ENCODE results near the gene TBC1D22B.

Gene TBC1D22B

GRCh38 chr6:37368961-37369320, 111.4 kb downstream of the TBC1D22B start:
- H3F3A ChIP-seq (ENCODE audit: control insufficient read depth, insufficient read depth) = no peaks in the 10 kb centered on the region; the same call in 1 of the 2 replicates
- H3K27me3 ChIP-seq (ENCODE audit: control insufficient read depth, low read length) = no peaks in the 10 kb centered on the region
- no peak overlapping the region for H3K27ac ChIP-seq (ENCODE audit: low read depth, low read length)
- H3K9me3 ChIP-seq (ENCODE audit: control insufficient read depth, insufficient read depth, low read length) = no peaks in the 10 kb centered on the region
- no peak overlapping the region for H3K4me2 ChIP-seq (ENCODE audit: low read length)
- H3K4me1 ChIP-seq (ENCODE audit: control insufficient read depth, low read length) = peaks cover 22% of the 10 kb centered on the region
- H3K9me2 ChIP-seq (replicated peaks; ENCODE audit: control insufficient read depth, low read length) = no peaks in the 10 kb centered on the region
- peaks cover 4% of the 10 kb centered on the region for H3K79me2 ChIP-seq (ENCODE audit: control insufficient read depth, low read length)
- peaks cover 66% of the 10 kb centered on the region for H3K36me3 ChIP-seq (ENCODE audit: control insufficient read depth, low read length)
- H4K20me1 ChIP-seq (ENCODE audit: control insufficient read depth, insufficient read depth, low read depth, low read length) = 0 out of 2 replicates have a peak, but pooled peaks cover 2% of the 10 kb centered on the region
- H3K4me3 ChIP-seq (ENCODE audit: low read length) = no peak overlapping the region
- TF ChIP-seq EZH2phosphoT487 (IDR thresholded peaks at IDR 0.05; ENCODE audit: borderline replicate concordance, low read length) = no peak
- no peak for TF ChIP-seq CTCF (IDR thresholded peaks at IDR 0.05; ENCODE audit: low read depth, low read length, poor library complexity, severe bottlenecking)

GRCh38 chr6:37369321-37370201, 112.0 kb downstream of the TBC1D22B start:
- no peaks in the 10 kb centered on the region for H3K27me3 ChIP-seq (ENCODE audit: control insufficient read depth, low read length)
- H3K9me3 ChIP-seq (ENCODE audit: control insufficient read depth, insufficient read depth, low read length) = no peaks in the 10 kb centered on the region
- H3K9me2 ChIP-seq (replicated peaks; ENCODE audit: control insufficient read depth, low read length) = no peaks in the 10 kb centered on the region
- no peak overlapping the region for H3K4me3 ChIP-seq (ENCODE audit: low read length)
- H4K20me1 ChIP-seq (ENCODE audit: control insufficient read depth, insufficient read depth, low read depth, low read length) = 0 out of 2 replicates have a peak, but pooled peaks cover 2% of the 10 kb centered on the region
- no peak overlapping the region for H3K4me2 ChIP-seq (ENCODE audit: low read length)
- H3K36me3 ChIP-seq (ENCODE audit: control insufficient read depth, low read length) = peaks cover 67% of the 10 kb centered on the region
- TF ChIP-seq CTCF (IDR thresholded peaks at IDR 0.05; ENCODE audit: low read depth, low read length, poor library complexity, severe bottlenecking) (no peak), EZH2phosphoT487 (IDR thresholded peaks at IDR 0.05; ENCODE audit: borderline replicate concordance, low read length) (no peak)
- H3K4me1 ChIP-seq (ENCODE audit: control insufficient read depth, low read length) = peaks cover 28% of the 10 kb centered on the region
- H3K79me2 ChIP-seq (ENCODE audit: control insufficient read depth, low read length) = peaks cover 4% of the 10 kb centered on the region
- H3K27ac ChIP-seq (ENCODE audit: low read depth, low read length) = no peak overlapping the region
- no peaks in the 10 kb centered on the region; the same call in 1 of the 2 replicates for H3F3A ChIP-seq (ENCODE audit: control insufficient read depth, insufficient read depth)

GRCh38 chr6:37371154-37372083, 113.8 kb downstream of the TBC1D22B start:
- Histone ChIP-seq H3F3A (ENCODE audit: control insufficient read depth, insufficient read depth) (peaks cover 14% of the 10 kb centered on the region), H3K27me3 (ENCODE audit: control insufficient read depth, low read length) (no peaks in the 10 kb centered on the region), H3K27ac (ENCODE audit: low read depth, low read length) (no peak overlapping the region), H3K79me2 (ENCODE audit: control insufficient read depth, low read length) (peaks cover 7% of the 10 kb centered on the region; the same call in 1 of the 2 replicates), H3K9me2 (replicated peaks; ENCODE audit: control insufficient read depth, low read length) (no peaks in the 10 kb centered on the region), H3K4me2 (ENCODE audit: low read length) (no peak overlapping the region), H3K9me3 (ENCODE audit: control insufficient read depth, insufficient read depth, low read length) (no peaks in the 10 kb centered on the region), H3K4me3 (ENCODE audit: low read length) (no peak overlapping the region), H4K20me1 (ENCODE audit: control insufficient read depth, insufficient read depth, low read depth, low read length) (0 out of 2 replicates have a peak, but pooled peaks cover 2% of the 10 kb centered on the region), H3K4me1 (ENCODE audit: control insufficient read depth, low read length) (peaks cover 47% of the 10 kb centered on the region), H3K36me3 (ENCODE audit: control insufficient read depth, low read length) (peaks cover 81% of the 10 kb centered on the region)
- TF ChIP-seq EZH2phosphoT487 (IDR thresholded peaks at IDR 0.05; ENCODE audit: borderline replicate concordance, low read length) (no peak), CTCF (IDR thresholded peaks at IDR 0.05; ENCODE audit: low read depth, low read length, poor library complexity, severe bottlenecking) (no peak)

Data from DOHH2 (cell line).